Erythroblast (primary cell): ENCODE data around the gene MAP3K2.

Experiments
- DNase-seq, 2 experiments: peaks; one replicate each; lab custom pipeline; 2025; lab: John Stamatoyannopoulos, UW
- GATA1 ChIP-seq: IDR thresholded peaks from 2 replicates; pipeline ENCODE4 v1.6.1; 2011; ENCODE audit warnings: low read depth, mild to moderate bottlenecking, control low read depth, low read length, moderate library complexity
- POLR2A ChIP-seq: IDR thresholded peaks from 2 replicates; pipeline ENCODE4 v1.6.1; 2011; ENCODE audit warnings: mild to moderate bottlenecking, low read length

MAP3K2 gene

GRCh38 chr2:127261804-127262406, 125.9 kb downstream of the MAP3K2 start:
- TF ChIP-seq GATA1: no peak
- TF ChIP-seq POLR2A: no peak
- DNase-seq: no peak

GRCh38 chr2:127259355-127259754, 128.4 kb downstream of the MAP3K2 start:
- DNase-seq: no peak
- TF ChIP-seq GATA1 (no peak), POLR2A (no peak)

DNA sequence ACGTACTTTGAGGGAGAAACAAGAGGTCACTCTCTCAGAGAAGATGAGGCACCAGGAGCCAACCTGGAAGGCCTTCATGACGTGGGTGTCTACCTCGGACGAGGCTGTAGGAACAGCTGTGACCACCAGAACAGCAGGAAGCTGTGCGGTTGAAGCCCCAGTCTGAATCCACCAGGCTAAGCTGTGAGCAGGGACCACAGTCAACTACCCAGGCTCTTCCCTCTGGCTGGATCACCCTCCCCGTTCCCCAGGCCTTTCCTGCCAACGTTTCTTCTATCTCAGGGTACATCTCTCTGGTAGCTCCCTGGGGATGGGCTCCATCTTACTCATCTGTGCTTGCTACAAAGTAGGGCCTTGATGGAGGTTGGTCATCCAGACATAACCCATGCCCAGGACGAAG, 130.9 kb downstream of the MAP3K2 start:
- DNase-seq: no peak
- TF ChIP-seq GATA1 (no peak), POLR2A (no peak)

DNA sequence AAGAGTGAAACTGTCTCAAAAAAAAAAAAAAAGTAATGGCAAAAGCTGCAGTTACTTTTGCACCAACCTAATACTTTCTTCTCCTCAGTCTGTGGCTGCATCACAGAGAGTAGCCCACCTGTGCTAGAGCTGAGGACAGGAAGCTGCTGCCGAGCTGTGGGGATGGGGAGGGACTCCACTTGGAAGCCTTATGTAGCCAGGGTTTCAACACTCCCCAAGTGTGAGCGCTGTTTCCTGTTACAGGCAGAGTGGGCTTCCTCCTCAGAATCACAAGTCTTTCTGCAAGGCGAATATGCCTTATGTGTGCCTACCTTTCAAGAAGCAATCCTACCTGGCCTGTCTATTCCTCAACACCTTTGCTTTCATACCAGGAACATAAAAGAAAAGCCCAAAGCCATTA, 131.4 kb downstream of the MAP3K2 start:
- TF ChIP-seq GATA1: no peak

GRCh38 chr2:127255721-127256120, 132.1 kb downstream of the MAP3K2 start:
- TF ChIP-seq GATA1 (no peak), POLR2A (no peak)
- no peak for DNase-seq

More for the DNA sequence above, 131.4 kb downstream of the MAP3K2 start:
- no peak for DNase-seq

- no peak for DNase-seq
Observed at GRCh38 chr2:127255146-127255545, 132.6 kb downstream of the MAP3K2 start.

GRCh38 chr2:127254386-127254981, 133.3 kb downstream of the MAP3K2 start:
- no peak for DNase-seq
- no peak for TF ChIP-seq GATA1
- no peak for TF ChIP-seq POLR2A

More at GRCh38 chr2:127255146-127255545, 132.6 kb downstream of the MAP3K2 start:
- no peak for TF ChIP-seq GATA1
- TF ChIP-seq POLR2A: no peak
